Stimulated activated CD4-positive, alpha-beta T cell treated with anti-CD3 and anti-CD28 coated beads, Interleukin-4, amount 100 ng/mL, for 4 hours (primary cell): ENCODE measurements around the gene OR1J4.
"Not testable (repeated sequence)": the region's sequence is repeated elsewhere in the genome, so short reads cannot be mapped to it uniquely, and the experiment has no call there.

Source experiments
- DNase-seq, 2 experiments: peaks; one replicate each; pipeline ENCODE4 v3.0.0-alpha.2; 2020

Gene OR1J4

GRCh38 chr9:122518841-122519240 lies at the start of gene OR1J4:
Gene OR1J4 (plus strand): TSS chr9:122519141. CDS start chr9:122519141, 0 bp downstream.
- DNase-seq, result no peak

- no peak for DNase-seq
These were observed 44.4 kb upstream of the OR1J4 start for GRCh38 chr9:122474561-122474960.

- DNase-seq, result no peak
These were observed 43.2 kb upstream of the OR1J4 start for GRCh38 chr9:122475717-122476116.

GRCh38 chr9:122477346-122477745 lies 41.6 kb upstream of the OR1J4 start:
- no peak for DNase-seq

GRCh38 chr9:122477826-122478225 lies 41.1 kb upstream of the OR1J4 start, which contains the start of gene OR1J1:
Gene OR1J1 (minus strand): TSS chr9:122477926. CDS start chr9:122477926, 0 bp downstream.
- no peak for DNase-seq

- no peak for DNase-seq
These were observed 39.9 kb upstream of the OR1J4 start for GRCh38 chr9:122479062-122479461.

- DNase-seq, result no peak
These were observed 20.1 kb upstream of the OR1J4 start for GRCh38 chr9:122498883-122499288.

GRCh38 chr9:122506964-122507363 lies 12.0 kb upstream of the OR1J4 start:
- DNase-seq, result no peak

GRCh38 chr9:122510502-122510901 lies 8.4 kb upstream of the OR1J4 start, which contains the start of gene OR1J2:
Gene OR1J2 (plus strand): TSS chr9:122510802. CDS start chr9:122510802, 0 bp downstream.
- DNase-seq, result no peak

- no peak for DNase-seq
These were observed 715 bp upstream of the OR1J4 start for GRCh38 chr9:122518226-122518625.

- DNase-seq, result no peak
These were observed 435 bp downstream of the OR1J4 start for GRCh38 chr9:122519376-122519775.

- DNase-seq, result peak in 1 of 2 experiments; percentile 3
These were observed 7.7 kb downstream of the OR1J4 start for GRCh38 chr9:122526602-122527001.

GRCh38 chr9:122527193-122527592 lies 8.3 kb downstream of the OR1J4 start, which contains the start of gene OR1N1:
Gene OR1N1 (minus strand): TSS chr9:122527293. CDS start chr9:122527293, 0 bp downstream.
- DNase-seq, result no peak

GRCh38 chr9:122531157-122531556 lies 12.2 kb downstream of the OR1J4 start:
- not testable (repeated sequence) for DNase-seq

- DNase-seq, result no peak
These were observed 17.2 kb downstream of the OR1J4 start for GRCh38 chr9:122536134-122536533.

- not testable (repeated sequence) for DNase-seq
These were observed 18.1 kb downstream of the OR1J4 start for GRCh38 chr9:122537066-122537465.

GRCh38 chr9:122538757-122539156 lies 19.8 kb downstream of the OR1J4 start:
- DNase-seq, result no peak

GRCh38 chr9:122546196-122546595 lies 27.3 kb downstream of the OR1J4 start:
- DNase-seq, result no peak

- DNase-seq, result no peak
These were observed 32.4 kb downstream of the OR1J4 start for GRCh38 chr9:122551371-122551770.

- DNase-seq, result no peak
These were observed 33.9 kb downstream of the OR1J4 start, which contains the start of gene OR1N2 for GRCh38 chr9:122552812-122553211. Gene OR1N2 (plus strand): TSS chr9:122553112. CDS start chr9:122553212, 100 bp downstream.

- DNase-seq, result no peak
These were observed 42.5 kb downstream of the OR1J4 start for GRCh38 chr9:122561446-122561845.

- DNase-seq, result peak in 1 of 2 experiments; percentile 6
These were observed 43.3 kb downstream of the OR1J4 start for GRCh38 chr9:122562134-122562760.

- no peak for DNase-seq
These were observed 49.0 kb downstream of the OR1J4 start for GRCh38 chr9:122567901-122568300.
